HEK293 (cell line): Measurements from ENCODE around the gene DHDH.

Experiments
- CTCF ChIA-PET: fragments of 350-600 bp; formaldehyde crosslinking; extraction: SDS; loops from one replicate; lab custom pipeline; 2021; ENCODE audit warnings: antibody characterized with exemption; lab: Yijun Ruan, JAX
- POLR2A ChIA-PET: fragments of 300-600 bp; formaldehyde crosslinking; extraction: SDS; loops from one replicate; lab custom pipeline; 2020; ENCODE audit warnings: antibody characterized with exemption, inconsistent platforms; lab: Yijun Ruan, JAX
- H3K27ac ChIP-seq: fragments of 200-500 bp; sonication (Bioruptor generic); 2 replicates; pipeline ENCODE4 v1.5.1; 2014; ENCODE audit warnings: low read depth, low read length, control low read depth, inconsistent platforms; ENCODE audit errors: extremely low read depth
- H3K36me3 ChIP-seq, 2 experiments: fragments of 200-500 bp in 1 of 2; sonication (Bioruptor generic) in 1 of 2; 1 replicate in 1 of 2; 2 replicates in 1 of 2; pipeline ENCODE4 v1.5.1; 2014 to 2017; ENCODE audit warnings: inconsistent platforms in 2 of 2, low read length in 2 of 2; ENCODE audit not compliant: control insufficient read depth in 2 of 2, insufficient read depth in 1 of 2
- H3K4me1 ChIP-seq: fragments of 200-500 bp; sonication (Bioruptor generic); 2 replicates; pipeline ENCODE4 v1.5.1; 2014; ENCODE audit warnings: mild to moderate bottlenecking, low read length, inconsistent platforms; ENCODE audit not compliant: control insufficient read depth, insufficient read depth
- H3K4me3 ChIP-seq: 2 replicates; pipeline ENCODE4 v1.5.1; 2011; ENCODE audit warnings: low read depth, mild to moderate bottlenecking, control low read depth, low read length, moderate library complexity
- H3K9me3 ChIP-seq: fragments of 200-500 bp; sonication (Bioruptor generic); 2 replicates; pipeline ENCODE4 v1.5.1; 2014; ENCODE audit warnings: low read depth, low read length, inconsistent platforms; ENCODE audit not compliant: control insufficient read depth, insufficient read depth
- REPIN1 ChIP-seq: fragments of 450-650 bp; formaldehyde crosslinking; IDR thresholded peaks from 2 replicates; pipeline ENCODE4 v1.5.1; 2017; ENCODE audit warnings: missing biosample characterization, missing genetic modification characterization, low read depth
- YY1 ChIP-seq: fragments of 450-650 bp; formaldehyde crosslinking; IDR thresholded peaks from 2 replicates; pipeline ENCODE4 v1.5.1; 2018; ENCODE audit warnings: missing biosample characterization, missing genetic modification characterization
- ZBTB44 ChIP-seq: fragments of 450-650 bp; IDR thresholded peaks from 2 replicates; pipeline ENCODE4 v1.5.1; 2018; ENCODE audit warnings: missing biosample characterization, mild to moderate bottlenecking, missing genetic modification characterization
- ZEB2 ChIP-seq: fragments of 450-650 bp; formaldehyde crosslinking; IDR thresholded peaks from 2 replicates; pipeline ENCODE4 v1.5.1; 2016; ENCODE audit warnings: missing biosample characterization, missing genetic modification characterization
- ZFP3 ChIP-seq: fragments of 450-650 bp; formaldehyde crosslinking; IDR thresholded peaks from 2 replicates; pipeline ENCODE4 v1.5.1; 2016; ENCODE audit warnings: low read depth, missing biosample characterization, missing genetic modification characterization
- ZNF121 ChIP-seq: fragments of 450-650 bp; formaldehyde crosslinking; IDR thresholded peaks from 2 replicates; pipeline ENCODE4 v1.5.1; 2016; ENCODE audit warnings: missing biosample characterization, missing genetic modification characterization
- ZNF148 ChIP-seq: fragments of 450-650 bp; formaldehyde crosslinking; IDR thresholded peaks from 2 replicates; pipeline ENCODE4 v1.5.0; 2017; ENCODE audit warnings: missing biosample characterization, missing genetic modification characterization, borderline replicate concordance
- ZNF292 ChIP-seq: fragments of 450-650 bp; formaldehyde crosslinking; IDR thresholded peaks from 2 replicates; pipeline ENCODE4 v1.5.1; 2016; ENCODE audit warnings: low read depth, missing biosample characterization, missing genetic modification characterization, borderline replicate concordance
- ZNF350 ChIP-seq: fragments of 450-650 bp; formaldehyde crosslinking; IDR thresholded peaks from 2 replicates; pipeline ENCODE4 v1.5.0; 2017; ENCODE audit warnings: missing biosample characterization, mild to moderate bottlenecking, missing genetic modification characterization
- ZNF362 ChIP-seq: fragments of 450-650 bp; formaldehyde crosslinking; IDR thresholded peaks from 2 replicates; pipeline ENCODE4 v1.5.1; 2016; ENCODE audit warnings: missing biosample characterization, missing genetic modification characterization
- ZNF473 ChIP-seq: fragments of 450-650 bp; formaldehyde crosslinking; IDR thresholded peaks from 2 replicates; pipeline ENCODE4 v1.5.1; 2017; ENCODE audit warnings: missing biosample characterization, missing genetic modification characterization
- ZNF548 ChIP-seq: fragments of 450-650 bp; formaldehyde crosslinking; IDR thresholded peaks from 2 replicates; pipeline ENCODE4 v1.5.1; 2016; ENCODE audit warnings: missing biosample characterization, missing genetic modification characterization
- ZNF571 ChIP-seq: fragments of 450-650 bp; formaldehyde crosslinking; IDR thresholded peaks from 2 replicates; pipeline ENCODE4 v1.5.0; 2017; ENCODE audit warnings: missing biosample characterization, missing genetic modification characterization
- ZNF610 ChIP-seq: fragments of 450-650 bp; formaldehyde crosslinking; IDR thresholded peaks from 2 replicates; pipeline ENCODE4 v1.5.1; 2016; ENCODE audit warnings: missing biosample characterization, missing genetic modification characterization, borderline replicate concordance
- ZNF777 ChIP-seq: fragments of 450-650 bp; formaldehyde crosslinking; IDR thresholded peaks from 2 replicates; pipeline ENCODE4 v1.5.1; 2017; ENCODE audit warnings: missing biosample characterization, missing genetic modification characterization, borderline replicate concordance
- ZNF837 ChIP-seq: fragments of 450-650 bp; formaldehyde crosslinking; IDR thresholded peaks from 2 replicates; pipeline ENCODE4 v1.5.1; 2016; ENCODE audit warnings: missing biosample characterization, missing genetic modification characterization
- ZSCAN5A ChIP-seq: fragments of 450-650 bp; formaldehyde crosslinking; IDR thresholded peaks from 2 replicates; pipeline ENCODE4 v1.5.1; 2016; ENCODE audit warnings: missing biosample characterization, missing genetic modification characterization
- ZXDB ChIP-seq: fragments of 450-650 bp; formaldehyde crosslinking; IDR thresholded peaks from 2 replicates; pipeline ENCODE4 v1.5.1; 2016; ENCODE audit warnings: missing biosample characterization, missing genetic modification characterization
- TF ChIP-seq, protein P1 (sequence below): fragments of 450-650 bp; formaldehyde crosslinking; IDR thresholded peaks from 2 replicates; pipeline ENCODE4 v1.5.1; 2016; ENCODE audit warnings: missing biosample characterization, missing genetic modification characterization
- TF ChIP-seq, protein P2 (sequence below): fragments of 450-650 bp; formaldehyde crosslinking; IDR thresholded peaks from 2 replicates; pipeline ENCODE4 v1.5.1; 2016; ENCODE audit warnings: missing biosample characterization, missing genetic modification characterization

DHDH gene

DNA sequence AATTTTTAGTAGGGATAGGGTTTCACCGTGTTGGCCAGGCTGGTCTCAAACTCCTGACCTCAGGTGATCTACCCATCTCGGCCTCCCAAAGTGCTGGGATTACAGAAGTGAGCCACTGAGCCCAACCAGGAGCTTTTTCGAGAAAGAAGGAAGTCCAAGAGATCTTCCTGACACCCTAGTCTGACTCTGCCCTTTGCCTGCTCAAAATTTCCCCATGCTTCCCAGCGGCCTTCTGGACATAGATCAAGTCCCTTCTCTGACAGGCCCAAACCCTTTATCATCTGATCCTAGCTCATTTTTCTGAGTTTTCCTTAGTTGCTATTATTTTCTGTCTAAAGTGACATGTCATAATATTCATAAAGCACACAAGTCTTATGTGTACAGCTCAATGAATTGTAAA lies 19.6 kb downstream of the DHDH start (continued):
- TF ChIP-seq ZNF777 (tag by site-specific recombination) (no peak), ZBTB44 (no peak), ZNF837 (no peak), ZSCAN5A (tag by site-specific recombination) (no peak), ZNF292 (no peak), ZXDB (tag by site-specific recombination) (no peak)
- TF ChIP-seq, protein P1, sequence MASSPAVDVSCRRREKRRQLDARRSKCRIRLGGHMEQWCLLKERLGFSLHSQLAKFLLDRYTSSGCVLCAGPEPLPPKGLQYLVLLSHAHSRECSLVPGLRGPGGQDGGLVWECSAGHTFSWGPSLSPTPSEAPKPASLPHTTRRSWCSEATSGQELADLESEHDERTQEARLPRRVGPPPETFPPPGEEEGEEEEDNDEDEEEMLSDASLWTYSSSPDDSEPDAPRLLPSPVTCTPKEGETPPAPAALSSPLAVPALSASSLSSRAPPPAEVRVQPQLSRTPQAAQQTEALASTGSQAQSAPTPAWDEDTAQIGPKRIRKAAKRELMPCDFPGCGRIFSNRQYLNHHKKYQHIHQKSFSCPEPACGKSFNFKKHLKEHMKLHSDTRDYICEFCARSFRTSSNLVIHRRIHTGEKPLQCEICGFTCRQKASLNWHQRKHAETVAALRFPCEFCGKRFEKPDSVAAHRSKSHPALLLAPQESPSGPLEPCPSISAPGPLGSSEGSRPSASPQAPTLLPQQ = no peak
- TF ChIP-seq, protein P2, sequence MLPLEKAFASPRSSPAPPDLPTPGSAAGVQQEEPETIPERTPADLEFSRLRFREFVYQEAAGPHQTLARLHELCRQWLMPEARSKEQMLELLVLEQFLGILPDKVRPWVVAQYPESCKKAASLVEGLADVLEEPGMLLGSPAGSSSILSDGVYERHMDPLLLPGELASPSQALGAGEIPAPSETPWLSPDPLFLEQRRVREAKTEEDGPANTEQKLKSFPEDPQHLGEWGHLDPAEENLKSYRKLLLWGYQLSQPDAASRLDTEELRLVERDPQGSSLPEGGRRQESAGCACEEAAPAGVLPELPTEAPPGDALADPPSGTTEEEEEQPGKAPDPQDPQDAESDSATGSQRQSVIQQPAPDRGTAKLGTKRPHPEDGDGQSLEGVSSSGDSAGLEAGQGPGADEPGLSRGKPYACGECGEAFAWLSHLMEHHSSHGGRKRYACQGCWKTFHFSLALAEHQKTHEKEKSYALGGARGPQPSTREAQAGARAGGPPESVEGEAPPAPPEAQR (tag by site-specific recombination) = no peak
- TF ChIP-seq, all 188 proteins: peak for 0

DNA sequence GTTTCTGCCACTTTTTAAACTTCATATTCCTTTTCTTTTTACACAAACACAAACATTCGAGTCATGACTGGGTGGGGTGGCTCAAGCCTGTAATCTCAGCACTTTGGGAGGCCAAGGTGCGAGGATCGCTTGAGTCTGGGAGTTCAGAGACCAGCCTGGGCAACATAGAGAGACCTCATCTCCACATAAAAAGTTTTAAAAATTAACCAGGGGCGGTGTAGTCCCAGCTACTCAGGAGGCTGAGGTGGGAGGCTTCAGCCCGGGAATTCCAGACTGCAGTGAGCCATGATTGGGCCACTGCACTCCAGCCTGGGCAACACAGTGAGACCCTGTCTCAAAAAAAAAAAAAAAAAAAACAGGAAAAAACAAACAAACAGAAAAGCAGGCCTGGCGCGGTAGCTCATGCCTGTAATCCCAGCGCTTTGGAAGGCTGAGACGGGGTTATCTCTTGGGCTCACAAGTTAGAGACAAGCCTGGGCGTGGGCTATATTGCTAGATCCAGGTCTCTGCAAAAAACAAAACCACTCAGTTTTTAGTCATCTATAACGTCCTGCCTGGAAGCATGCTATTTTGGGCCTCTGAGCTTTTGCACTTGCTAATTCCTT lies 20.6 kb downstream of the DHDH start:
- Histone ChIP-seq H3K9me3 (no peaks in the 10 kb centered on the region), H3K36me3 (peaks cover 22 to 29% of the 10 kb centered on the region in 2 experiments; a peak in 2 of 3 replicates), H3K4me1 (peaks cover 5% of the 10 kb centered on the region), H3K4me3 (peak overlapping the region; percentile 32), H3K27ac (peak overlapping the region; percentile 93; the same call in 1 of the 2 replicates)
- ChIA-PET POLR2A (interaction anchor here (0.6 to 2.4 kb wide), 14 partner anchors 8 to 484 kb away, joined by 3 to 13 read pairs (median 6); partner anchors contain the start of genes DHDH, FTL, NUCB1 and PPP1R15A), CTCF (interaction anchor here (0.6 to 2.6 kb wide), 8 partner anchors 11 to 565 kb away, joined by 3 to 14 read pairs (median 4); partner anchors contain the start of gene DHDH)
- no peak for TF ChIP-seq ZSCAN5A (tag by site-specific recombination)
- no peak for TF ChIP-seq ZEB2 (tag by site-specific recombination)
- peak; percentile 94 for TF ChIP-seq ZNF121
- TF ChIP-seq ZNF571 (tag by site-specific recombination) = no peak
- TF ChIP-seq REPIN1 (tag by site-specific recombination) = no peak
- no peak for TF ChIP-seq ZNF610 (tag by site-specific recombination)
- TF ChIP-seq ZNF362 (tag by site-specific recombination) = peak; percentile 86
- no peak for TF ChIP-seq ZNF148 (tag by site-specific recombination)
- TF ChIP-seq YY1 (tag by site-specific recombination) = no peak
- TF ChIP-seq ZFP3 = no peak
- no peak for TF ChIP-seq ZNF350 (tag by site-specific recombination)
- no peak for TF ChIP-seq ZNF473 (tag by site-specific recombination)
- TF ChIP-seq ZNF548 (tag by site-specific recombination) = no peak
